ENCODE data around the gene MPV17L2.
A peak's percentile ranks its signal among the peaks of the same experiment; 100 is the strongest.
"Not testable (repeated sequence)": the region's sequence is repeated elsewhere in the genome, so short reads cannot be mapped to it uniquely, and the experiment has no call there.

Gene MPV17L2

DNA sequence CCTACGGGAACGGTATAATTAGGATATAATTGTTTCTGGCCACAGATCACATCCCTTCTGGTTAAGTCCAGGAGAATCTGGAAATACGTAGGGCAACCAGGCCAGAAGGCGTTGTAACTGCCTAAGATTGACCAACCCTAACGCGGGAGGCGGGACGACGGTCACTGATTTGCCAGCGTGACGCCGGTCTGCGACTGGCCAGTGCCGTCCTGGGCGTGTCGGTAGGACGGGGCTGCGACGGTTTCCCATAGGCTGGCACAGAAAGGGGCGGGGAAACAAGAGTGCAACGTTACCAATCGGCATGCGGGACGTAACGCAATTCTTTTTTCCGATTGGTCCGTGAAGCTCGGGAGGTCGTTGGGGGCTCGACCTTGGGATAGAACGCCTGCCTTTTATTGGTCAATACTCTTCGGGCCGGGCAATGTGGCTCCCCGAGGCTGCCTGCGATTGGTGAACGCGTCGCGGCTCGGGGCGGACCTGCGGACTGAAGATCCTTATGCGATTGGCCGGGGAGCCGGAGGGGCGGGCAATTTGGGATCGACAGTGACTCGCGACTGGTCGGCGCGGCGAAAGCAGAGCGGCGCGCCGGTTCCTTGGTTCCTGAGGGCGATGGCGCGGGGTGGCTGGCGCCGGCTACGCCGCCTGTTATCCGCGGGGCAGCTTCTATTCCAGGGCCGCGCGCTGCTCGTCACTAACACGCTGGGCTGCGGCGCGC is at the start of gene MPV17L2:
Gene MPV17L2 (plus strand): TSS at position 546 of the 715 bp plus-strand sequence. CDS start 64 bp downstream, at position 610.
- DNase-seq = peak; percentile 100

DNA sequence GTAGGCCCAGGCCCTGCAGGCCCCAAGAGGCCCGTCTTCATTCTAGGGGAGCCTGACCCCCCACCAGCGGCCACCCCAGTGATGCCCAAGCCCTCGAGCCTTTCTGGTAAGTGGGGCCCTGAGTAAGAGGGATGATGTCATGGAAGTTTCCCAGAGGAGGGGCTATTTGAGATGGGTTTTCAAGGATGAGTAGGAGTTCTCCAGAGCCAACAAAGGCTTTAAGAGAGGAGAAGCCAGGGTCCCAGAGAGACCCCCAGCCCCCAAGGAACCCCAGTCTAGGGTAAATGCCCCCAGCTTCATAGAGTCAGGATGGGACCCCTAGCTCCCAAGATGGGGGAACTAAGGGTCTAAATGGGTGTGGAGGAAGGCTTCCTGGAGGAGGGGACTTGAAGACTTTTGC is 49.1 kb upstream of the MPV17L2 start:
- no peak for DNase-seq

DNA sequence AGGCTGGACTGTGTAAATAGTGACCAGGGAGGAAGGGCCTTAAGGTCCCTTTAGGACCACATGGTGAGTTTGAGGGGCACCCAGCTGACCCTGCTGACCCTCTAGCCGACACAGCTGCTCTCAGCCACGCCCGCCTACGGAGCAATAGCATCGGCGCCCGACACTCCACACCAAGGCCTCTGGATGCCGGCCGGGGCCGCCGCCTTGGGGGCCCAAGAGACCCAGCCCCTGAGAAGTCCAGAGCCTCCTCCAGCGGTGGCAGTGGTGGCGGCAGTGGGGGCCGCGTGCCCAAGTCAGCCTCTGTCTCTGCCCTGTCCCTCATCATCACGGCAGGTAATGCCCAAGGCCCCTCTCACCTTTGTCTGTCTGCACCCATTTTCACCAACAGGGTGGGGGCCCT is 48.7 kb upstream of the MPV17L2 start:
- no peak for DNase-seq

DNA sequence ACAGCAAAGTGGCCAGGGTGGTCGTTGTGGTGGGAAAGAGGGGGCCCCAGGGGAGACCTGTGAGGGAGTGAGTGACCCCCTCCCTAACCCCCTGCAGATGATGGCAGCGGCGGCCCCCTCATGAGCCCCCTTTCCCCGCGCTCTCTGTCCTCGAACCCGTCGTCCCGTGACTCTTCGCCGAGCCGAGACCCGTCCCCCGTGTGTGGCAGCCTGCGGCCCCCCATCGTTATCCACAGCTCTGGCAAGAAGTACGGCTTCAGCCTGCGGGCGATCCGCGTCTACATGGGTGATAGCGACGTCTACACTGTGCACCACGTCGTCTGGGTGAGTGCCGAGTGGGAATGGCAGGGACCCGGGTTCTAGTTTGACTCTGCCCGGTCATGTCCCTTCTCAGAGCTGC is 48.1 kb upstream of the MPV17L2 start:
- DNase-seq = no peak

DNA sequence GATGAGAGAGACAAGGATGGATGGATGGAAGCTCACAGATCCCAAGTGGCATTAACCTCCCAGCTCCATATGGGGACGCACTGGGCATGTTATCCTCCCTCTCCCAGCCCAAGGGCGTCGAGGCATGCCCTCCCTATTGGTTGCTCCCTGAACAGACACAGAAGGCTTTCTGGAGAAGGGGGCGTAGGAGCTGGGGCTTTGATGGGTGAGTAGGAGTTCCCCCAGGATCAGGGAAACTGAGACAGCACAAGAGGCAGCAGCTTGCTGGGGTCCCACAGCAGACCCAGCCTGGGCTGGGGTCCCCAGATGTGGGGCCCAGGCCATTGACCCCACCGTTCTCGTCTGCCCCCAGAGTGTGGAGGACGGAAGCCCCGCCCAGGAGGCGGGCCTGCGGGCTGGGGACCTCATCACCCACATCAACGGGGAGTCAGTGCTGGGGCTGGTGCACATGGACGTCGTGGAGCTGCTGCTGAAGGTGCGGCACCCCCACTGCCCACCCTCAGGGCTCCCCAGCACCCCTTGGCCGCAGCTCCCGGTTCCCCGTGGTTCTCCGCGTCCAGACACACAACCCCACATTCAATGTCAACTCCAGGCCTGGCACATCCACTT is 47.5 kb upstream of the MPV17L2 start:
- DNase-seq = no peak

DNA sequence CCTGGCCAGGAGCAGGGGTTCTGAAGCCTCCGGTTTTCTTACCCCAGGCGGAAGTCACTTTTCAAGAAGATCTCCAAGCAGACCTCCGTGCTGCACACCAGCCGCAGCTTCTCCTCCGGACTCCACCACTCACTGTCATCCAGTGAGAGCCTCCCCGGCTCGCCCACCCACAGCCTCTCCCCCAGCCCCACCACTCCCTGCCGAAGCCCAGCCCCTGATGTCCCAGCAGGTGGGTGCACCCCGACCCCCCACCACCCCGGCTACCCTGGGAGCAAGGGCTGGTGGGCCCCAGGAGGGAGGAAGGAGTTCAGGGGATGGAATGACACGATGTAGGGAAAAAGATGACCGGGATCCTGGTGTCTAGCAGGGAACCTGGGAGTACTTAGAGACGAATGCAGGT is 45.6 kb upstream of the MPV17L2 start:
- no peak for DNase-seq

DNA sequence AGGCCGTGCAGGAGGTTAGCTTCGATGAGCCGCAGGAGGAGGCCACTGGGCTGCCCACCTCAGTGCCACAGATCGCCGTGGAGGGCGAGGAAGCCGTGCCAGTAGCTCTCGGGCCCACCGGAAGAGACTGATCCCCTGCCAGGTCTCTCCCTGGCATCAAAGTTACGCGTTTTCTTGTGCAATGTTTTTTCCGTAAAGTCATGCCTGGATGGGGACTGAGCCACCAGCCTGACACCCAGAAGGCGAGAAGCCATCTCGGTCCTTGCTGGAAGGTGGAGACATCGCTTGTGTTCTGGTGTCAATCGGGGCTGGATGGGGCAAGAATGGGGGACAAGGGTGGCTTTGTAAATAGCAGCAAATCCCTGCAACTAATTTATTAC is 43.4 kb upstream of the MPV17L2 start:
- DNase-seq = no peak

DNA sequence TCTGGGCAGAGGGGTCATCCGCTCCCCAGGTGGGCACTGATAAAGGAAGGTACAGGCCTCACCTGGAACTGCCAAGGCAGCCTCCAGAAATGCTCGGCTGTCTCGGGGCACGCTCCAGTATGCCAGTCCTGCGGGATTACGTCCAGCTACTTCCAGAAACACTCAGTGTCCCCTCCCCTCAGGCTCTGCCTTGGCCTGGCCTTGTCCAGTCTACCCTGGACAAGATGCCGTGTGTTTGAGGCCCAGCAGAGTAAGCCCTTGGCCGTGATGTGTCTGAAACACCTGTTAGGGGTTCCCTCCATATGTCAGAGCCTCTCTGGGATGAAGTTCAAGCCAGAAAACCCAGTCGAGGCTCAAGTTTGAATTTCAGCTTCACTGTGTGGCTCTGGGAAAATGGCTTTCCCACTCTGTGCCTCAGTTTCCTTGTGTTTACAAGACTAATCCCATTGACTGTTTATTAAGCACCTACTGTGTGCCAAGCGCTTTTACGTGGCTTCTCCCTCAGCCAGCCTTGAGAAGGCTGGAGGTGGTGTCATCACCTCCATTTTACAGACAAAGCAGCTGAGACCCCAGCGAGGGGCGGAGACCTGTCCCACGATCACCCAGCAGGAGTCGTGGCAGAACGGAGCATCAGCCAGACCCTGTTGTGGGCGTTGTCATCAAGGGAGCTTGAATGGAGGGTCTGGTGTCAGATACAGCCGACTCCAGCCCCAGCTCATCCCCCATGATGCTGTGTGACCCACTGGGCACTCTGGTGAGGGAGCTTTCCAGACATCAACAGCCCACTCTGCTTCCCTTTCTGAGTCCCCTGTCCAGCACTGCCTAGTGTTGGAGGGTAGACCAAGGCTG is 42.0 kb upstream of the MPV17L2 start:
- DNase-seq = no peak

DNA sequence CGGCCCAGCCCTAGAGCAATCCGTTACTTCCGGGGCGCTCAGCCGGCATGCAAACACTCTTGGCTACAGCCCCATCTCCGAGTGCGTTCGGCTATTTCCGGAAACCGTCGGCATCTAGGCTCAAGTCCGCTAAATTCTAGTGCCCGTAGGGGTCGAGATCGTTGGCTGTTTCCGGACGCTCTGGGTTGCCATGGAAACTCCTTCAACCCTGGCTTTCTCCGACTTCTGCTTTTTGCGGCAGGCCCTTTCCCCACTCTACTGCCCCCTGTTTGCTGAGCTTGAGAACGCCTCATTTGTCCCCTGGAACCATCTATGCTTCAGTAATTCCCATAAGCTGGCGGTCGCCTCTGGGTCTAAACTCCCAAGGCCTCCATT is 40.6 kb upstream of the MPV17L2 start:
- peak; percentile 92 for DNase-seq

DNA sequence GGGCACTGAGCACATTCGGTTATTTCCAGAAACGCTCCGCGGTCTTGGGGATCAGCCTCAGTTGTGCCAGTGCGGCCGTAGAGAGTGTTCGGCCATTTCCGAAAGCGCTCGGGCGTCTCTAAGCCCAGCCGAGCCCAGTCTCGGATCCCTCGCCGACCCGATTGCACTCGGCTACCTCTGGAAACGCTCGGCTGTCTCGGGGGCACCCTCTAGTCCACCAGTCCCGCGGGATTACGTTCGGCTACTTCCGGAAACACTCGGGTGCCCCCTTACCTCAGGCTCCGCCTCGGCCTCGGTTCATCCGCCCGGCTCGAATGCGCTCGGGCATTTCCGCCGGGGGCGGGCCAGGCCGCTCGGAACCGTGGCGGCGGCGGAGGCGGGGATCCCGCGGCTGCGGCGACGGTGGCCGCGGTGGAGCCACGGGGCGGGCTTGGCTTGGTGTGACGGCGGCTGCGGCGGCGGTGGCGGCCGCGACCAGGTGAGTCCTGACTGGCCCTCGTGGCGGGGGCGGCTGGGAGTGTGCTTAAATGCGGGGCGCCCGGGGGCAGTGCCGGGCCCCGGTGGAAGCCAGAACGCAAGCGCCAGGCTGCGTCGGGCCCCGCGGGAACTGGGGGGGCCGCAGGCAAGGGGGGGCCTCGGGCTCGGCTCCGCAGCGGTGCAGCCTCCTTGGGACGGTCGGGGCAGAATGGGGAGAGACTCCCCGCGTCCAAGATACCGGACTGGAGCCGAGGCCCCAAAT is 40.0 kb upstream of the MPV17L2 start, which contains the start of gene PIK3R2:
Gene PIK3R2 (plus strand): TSS at position 347 of the 739 bp plus-strand sequence. CDS start 2,717 bp downstream, outside the sequence.
- DNase-seq = peak; percentile 96

DNA sequence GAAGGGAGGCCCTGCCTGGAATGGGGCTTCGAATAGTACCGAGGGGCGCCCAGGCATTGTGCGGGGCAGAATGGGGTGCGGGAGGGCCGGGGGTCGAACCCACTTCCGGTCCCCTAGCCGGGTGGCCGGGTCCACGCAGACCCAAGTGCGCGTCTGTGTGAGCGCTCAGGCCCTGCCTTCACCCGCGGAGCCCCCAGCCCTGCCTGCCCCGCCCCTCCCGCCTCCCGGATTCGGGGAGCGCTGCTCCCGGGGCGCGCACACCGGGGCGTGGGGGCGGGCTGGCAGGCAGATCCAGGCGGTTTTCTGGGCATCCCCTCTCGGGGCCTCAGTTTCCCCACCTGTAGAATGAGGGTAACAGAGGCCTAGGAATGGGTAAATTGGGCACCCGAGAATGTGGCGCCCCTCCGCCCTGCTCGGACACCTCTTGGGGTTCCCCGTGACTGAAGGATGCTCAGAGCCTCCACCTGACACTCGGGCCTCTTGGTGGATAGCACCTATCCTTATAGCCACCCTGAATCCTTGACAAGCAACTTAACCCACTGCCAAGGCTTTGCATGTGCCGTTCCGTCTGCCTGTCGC is 39.4 kb upstream of the MPV17L2 start:
- no peak for DNase-seq

DNA sequence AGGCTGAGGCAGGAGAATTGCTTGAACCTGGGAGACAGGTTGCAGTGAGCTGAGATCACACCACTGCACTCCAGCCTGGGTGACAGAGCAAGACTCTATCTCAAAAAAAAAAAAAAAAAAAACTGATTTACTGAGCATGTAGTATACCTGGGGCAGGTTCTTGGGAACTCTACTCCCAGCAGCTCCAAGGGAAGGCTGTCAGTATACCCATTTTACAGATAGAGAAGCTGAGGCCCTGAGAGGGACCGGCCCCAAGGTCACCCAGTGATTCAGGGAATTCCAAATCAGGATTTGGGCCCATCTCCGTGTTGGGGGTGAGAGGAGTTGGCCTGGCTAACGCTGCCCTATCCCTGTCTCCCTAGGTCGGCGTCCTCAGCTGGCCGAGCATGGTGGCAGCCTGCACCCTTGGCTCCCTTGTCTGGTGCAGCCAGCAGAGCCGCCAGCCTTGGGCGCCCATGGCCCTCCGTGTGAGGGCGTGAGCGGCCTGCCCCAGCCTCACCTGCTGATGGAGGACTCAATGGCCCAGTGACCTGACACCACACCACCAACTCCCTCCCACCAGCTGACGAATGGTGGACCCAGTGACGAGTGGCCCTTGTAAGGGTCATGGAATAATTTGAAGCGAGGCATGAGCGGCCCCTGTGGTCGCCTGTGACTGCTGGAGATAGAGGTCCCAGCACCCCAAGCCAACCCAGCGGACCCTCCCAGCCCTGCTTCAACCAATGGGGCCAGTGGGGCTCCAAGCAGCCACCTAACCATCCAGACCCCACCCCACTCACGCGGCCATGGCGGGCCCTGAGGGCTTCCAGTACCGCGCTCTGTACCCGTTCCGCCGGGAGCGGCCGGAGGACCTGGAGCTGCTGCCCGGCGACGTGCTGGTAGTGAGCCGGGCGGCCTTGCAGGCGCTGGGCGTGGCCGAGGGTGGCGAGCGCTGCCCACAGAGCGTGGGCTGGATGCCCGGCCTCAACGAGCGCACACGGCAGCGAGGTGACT is 37.6 kb upstream of the MPV17L2 start:
- DNase-seq = no peak

DNA sequence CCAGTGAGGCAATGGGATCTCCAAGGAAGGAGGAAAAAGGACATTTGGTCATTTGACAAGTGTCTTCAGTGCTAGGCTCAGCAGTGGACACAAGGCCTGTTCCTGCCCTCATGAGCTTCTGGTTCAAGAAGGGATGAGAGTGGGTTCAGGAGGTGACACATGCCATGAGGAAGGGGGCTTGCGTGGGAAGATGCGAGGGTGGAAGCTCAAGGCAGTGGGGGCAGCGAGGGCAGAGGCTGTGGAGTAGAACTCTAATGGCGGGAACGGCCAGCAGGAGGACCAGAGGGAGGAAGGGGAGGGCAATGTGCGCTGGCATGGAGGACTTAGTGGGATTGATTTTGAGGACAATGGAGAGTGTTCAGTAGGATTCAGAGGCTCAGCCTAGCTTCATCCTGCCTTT is 36.8 kb upstream of the MPV17L2 start:
- DNase-seq = no peak

DNA sequence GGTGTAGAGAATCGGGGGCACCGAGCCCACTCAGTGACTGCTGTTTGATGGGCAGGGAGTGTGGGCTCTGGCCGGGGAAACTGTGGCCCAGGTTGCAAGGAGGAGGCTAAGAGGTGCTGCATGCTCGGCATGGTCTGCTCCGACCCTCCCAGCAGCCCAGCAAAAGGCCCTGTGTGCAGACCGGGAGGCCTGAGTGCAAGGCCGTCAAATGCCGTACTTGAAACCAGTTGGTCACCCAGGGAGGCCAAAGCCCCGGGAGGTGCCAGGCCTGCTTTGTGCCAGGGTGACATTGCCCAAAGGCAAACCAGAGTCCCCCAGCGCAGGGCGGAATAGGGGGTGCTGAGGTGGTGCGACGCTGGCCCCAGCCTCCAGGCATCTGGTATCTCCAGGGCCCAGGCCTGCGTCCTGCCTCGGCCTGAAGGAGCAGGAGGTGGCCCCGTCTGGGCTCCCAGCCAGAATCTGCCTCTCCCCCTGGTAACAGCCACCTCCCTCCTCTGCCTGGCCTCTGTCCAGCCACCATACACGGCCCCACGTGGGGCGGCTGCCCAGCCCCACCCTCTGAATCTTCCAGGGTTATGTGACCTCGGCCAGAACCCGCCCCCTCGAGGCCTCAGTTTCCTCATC is 36.1 kb upstream of the MPV17L2 start:
- DNase-seq = peak; percentile 96

DNA sequence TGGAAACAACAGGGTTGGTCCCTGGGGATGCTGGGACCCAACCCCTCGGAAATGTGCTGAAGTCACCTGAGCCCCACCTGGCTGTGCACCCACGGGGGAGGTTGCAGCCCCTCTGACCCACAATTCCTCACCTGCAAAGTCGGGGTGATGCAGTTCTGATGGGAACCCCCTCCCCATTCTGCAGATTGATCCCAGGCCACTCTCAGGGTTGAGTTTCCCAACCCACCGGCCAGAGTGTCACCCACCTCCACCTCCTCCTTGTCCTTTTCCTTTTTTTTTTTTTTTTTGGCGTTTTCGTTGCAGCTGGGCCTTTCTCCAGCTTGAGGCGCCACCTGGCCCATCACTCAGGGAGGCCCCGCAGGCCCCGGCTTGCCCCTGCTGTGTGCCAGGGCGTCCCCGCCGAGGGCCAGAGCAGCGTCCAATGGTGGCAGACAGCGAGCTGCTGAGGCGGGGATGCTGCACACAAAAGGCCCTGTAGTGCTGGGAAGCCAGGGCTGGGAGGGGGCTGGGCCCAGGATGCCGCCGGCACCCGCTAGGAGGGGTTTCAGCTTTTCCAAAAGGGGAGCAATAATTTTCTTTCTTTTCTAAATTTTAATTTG is 35.5 kb upstream of the MPV17L2 start:
- DNase-seq = peak; percentile 95

DNA sequence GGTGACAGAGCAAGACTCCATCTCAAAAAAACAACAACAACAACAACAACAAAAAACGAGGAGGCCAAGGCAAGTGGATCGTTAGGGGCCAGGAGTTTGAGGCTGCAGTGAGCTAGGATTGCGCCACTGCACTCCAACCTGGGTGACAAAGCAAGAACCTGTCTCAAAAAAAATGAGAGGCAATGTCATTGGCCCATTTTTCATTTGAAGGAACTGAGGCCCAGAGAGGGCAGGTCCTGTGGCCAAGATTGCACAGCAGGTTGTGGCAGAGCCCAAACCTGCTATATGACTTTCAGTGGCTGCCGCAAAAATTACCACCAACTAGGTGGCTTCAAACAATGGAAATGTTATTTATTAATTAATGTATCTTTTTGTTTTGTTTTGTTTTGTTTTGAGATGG is 34.6 kb upstream of the MPV17L2 start:
- no peak for DNase-seq

DNA sequence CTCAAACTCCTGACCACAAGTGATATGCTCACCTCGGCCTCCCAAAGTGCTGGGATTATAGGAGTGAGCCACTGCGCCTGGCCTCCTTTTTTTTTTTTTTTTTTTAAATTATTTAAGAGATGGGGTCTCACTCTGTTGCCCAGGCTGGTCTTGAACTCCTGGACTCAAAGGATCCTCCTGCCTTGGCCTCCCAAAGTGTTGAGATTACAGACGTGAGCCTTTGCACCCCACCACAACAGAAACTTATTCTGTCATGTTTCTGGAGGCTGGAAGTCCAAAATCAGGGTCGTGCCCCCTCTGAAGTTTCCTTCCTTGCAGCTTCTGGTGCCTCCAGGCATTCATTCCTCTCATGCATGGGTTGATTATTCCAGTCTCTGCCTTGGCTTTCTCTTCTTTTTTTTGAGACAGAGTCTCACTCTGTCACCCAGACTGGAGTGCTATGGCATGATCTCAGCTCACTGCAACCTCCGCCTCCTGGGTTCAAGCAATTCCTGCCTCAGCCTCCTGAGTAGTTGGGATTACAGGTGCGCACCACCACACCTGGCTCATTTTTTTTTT is 33.9 kb upstream of the MPV17L2 start:
- not testable (repeated sequence) for DNase-seq

DNA sequence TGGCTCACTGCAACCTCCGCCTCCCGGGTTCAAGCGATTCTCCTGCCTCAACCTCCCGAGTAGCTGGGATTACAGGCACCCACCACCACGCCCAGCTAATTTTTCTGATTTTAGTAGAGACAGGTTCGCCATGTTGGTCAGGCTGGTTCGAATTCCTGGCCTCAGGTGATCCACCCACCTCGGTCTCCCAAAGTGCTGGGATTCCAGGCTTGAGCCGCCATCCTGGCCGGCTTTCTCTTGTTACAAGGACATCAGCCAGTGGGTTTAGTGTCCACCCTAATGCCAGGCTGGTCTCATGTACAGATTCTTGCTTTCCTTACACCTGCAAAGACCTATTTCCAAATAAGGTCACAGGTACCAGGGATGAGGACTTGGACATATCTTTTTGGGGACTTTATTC is 33.2 kb upstream of the MPV17L2 start:
- DNase-seq = no peak

DNA sequence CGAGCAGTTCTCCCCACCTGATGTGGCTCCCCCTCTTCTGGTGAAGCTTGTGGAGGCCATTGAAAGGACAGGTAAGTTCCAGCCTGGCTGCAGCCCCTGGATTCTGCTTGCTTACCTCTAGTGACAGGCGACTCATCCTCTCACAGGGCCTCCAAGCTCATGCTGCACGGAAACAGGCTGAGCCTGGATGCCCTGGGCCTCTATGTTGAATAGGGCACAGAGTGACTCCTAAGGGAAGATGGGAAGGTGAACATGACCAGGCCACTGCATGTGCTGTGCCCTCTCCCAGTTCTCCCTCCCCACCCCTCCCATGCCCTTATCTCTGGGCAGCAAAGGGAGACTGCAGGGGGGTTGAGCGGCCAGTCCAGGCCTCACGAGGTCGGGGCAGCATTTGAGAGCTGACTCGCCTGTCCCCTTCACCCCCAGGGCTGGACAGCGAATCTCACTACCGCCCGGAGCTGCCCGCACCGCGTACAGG is 32.5 kb upstream of the MPV17L2 start:
- DNase-seq = no peak

All from NCI-H446 treated with DMSO at 0.1 percent for 48 hours (cell line).